ENCODE measurements around the gene MAFG. TPM values are rescaled to one million over a fixed set of nuclear protein-coding genes. Genes with fewer than 3 reads are reported as not detected.

The MAFG gene
- total RNA-seq, 1 experiment from 2014 or later, result 22.9 TPM

DNA sequence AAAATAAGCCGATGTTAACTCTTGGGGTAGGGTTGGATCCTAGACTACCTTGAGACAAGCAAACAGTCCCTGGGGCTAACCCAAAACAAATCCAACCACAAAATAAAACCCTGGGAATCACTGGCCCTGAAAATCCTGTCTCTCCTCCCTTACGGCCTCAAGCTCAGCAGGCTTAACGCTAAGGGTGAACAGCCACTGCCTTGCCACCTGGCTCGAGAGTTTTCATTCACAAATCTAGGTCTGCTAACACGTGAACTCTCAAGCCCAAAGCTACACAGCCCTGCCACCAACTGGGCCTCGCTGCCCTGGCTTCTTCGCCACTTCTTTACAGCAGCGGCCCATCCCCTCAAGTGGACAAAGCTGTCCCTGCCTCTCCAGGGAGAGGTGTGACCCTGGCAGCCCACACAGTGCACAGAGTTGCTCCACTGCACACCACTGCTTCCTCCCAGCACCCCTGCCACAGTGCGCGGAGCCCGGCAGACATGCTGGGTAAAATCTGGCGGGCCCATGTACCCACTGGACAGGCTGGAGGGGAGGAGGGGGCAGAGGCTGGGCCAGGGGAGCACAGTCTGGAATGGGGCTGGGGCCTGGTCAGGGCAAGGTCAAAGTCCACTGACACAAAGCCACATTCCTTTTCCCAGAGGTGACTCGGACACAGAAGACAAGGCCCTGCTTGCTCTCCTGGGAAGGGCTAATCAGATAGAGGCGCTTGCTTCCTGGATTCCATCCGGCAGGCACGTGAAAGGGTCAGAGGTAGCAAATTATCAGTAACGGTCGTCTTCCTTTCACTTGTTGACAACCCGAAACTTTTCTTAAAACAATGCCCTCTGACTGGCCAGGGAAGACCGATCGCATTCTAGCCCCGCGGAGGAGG lies 17.3 kb downstream of the MAFG start:
- CTCF ChIA-PET, result interaction anchor here (0.5 kb wide), 1 partner anchor 13 kb away, joined by 4 read pairs; no protein-coding TSS in a partner anchor
- POLR2A ChIA-PET (ENCODE audit: unreplicated experiment), result interaction anchor here (0.6 kb wide), 2 partner anchors 17 to 24 kb away, joined by 4 to 6 read pairs; no protein-coding TSS in a partner anchor
- Histone ChIP-seq H3F3A (ENCODE audit: low read length, unreplicated experiment) (peaks cover 7% of the 10 kb centered on the region), H3K79me2 (ENCODE audit: low read length) (peaks cover 4% of the 10 kb centered on the region; the same call in 1 of the 2 replicates), H3K27me3 (ENCODE audit: low read length) (no peaks in the 10 kb centered on the region), H3K9ac (ENCODE audit: low read length) (peak overlapping the region; percentile 64), H3K4me1 (ENCODE audit: insufficient read depth, low read length) (peaks cover 29% of the 10 kb centered on the region), H3K4me3 (ENCODE audit: low read length) (peak overlapping the region; percentile 85), H3K4me2 (ENCODE audit: low read length) (peak overlapping the region; percentile 100), H3K36me3 (ENCODE audit: low read depth, low read length) (peaks cover 24% of the 10 kb centered on the region; the same call in 1 of the 2 replicates), H3K9me3 (ENCODE audit: low read length) (no peaks in the 10 kb centered on the region), H2AFZ (ENCODE audit: low read length) (peak overlapping the region; percentile 75), H4K20me1 (ENCODE audit: low read length) (0 out of 2 replicates have a peak, but pooled peaks cover 9% of the 10 kb centered on the region), H3K27ac (ENCODE audit: low read length) (no peak overlapping the region), H3K9me2 (replicated peaks; ENCODE audit: low read length) (no peaks in the 10 kb centered on the region)
- TF ChIP-seq EZH2 (IDR thresholded peaks at IDR 0.05; ENCODE audit: low read length, unreplicated experiment) (no peak), EZH2phosphoT487 (IDR thresholded peaks at IDR 0.05; ENCODE audit: borderline replicate concordance, low read length) (no peak)
- TF ChIP-seq, protein P1, sequence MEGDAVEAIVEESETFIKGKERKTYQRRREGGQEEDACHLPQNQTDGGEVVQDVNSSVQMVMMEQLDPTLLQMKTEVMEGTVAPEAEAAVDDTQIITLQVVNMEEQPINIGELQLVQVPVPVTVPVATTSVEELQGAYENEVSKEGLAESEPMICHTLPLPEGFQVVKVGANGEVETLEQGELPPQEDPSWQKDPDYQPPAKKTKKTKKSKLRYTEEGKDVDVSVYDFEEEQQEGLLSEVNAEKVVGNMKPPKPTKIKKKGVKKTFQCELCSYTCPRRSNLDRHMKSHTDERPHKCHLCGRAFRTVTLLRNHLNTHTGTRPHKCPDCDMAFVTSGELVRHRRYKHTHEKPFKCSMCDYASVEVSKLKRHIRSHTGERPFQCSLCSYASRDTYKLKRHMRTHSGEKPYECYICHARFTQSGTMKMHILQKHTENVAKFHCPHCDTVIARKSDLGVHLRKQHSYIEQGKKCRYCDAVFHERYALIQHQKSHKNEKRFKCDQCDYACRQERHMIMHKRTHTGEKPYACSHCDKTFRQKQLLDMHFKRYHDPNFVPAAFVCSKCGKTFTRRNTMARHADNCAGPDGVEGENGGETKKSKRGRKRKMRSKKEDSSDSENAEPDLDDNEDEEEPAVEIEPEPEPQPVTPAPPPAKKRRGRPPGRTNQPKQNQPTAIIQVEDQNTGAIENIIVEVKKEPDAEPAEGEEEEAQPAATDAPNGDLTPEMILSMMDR (conservative IDR thresholded peaks at IDR 0.05; ENCODE audit: low read depth, low read length), result no peak
- ATAC-seq, result peak; percentile 1; the same call in 1 of the 2 replicates
- no TSS peak for BruUV-seq (replicated peaks)
- no peak for DNase-seq
- intact Hi-C loops (cut with micrococcal nuclease), result no loop called here

DNA sequence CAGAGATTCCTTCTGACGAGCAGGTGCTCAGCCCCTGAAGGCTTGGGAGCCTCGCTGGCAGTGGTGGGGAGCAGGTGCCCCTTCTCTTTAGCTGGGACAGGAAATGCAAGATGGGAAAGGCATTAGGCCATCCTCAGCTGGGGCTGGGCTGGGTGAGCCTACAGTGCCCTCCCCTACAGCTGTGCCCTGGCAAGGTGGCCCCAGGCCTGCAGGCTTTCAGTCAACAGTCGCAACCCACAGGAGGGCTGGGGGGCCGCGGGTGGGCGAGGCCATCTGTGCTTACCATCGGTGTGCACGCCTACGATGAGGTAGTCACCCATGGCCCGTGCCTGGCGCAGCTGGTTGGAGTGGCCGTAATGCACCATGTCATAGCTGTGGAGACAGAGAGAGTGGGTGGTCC lies 18.3 kb downstream of the MAFG start:
- no peak for ATAC-seq
- CTCF ChIA-PET, result no interaction called here

More for the DNA sequence above, 18.3 kb downstream of the MAFG start:
- Histone ChIP-seq H4K20me1 (ENCODE audit: low read length) (0 out of 2 replicates have a peak, but pooled peaks cover 9% of the 10 kb centered on the region), H3K9ac (ENCODE audit: low read length) (no peak overlapping the region), H3K4me3 (ENCODE audit: low read length) (no peak overlapping the region), H3K9me2 (replicated peaks; ENCODE audit: low read length) (no peaks in the 10 kb centered on the region), H3K27me3 (ENCODE audit: low read length) (no peaks in the 10 kb centered on the region), H2AFZ (ENCODE audit: low read length) (no peak overlapping the region), H3K27ac (ENCODE audit: low read length) (no peak overlapping the region), H3K9me3 (ENCODE audit: low read length) (no peaks in the 10 kb centered on the region), H3K4me2 (ENCODE audit: low read length) (no peak overlapping the region), H3F3A (ENCODE audit: low read length, unreplicated experiment) (peaks cover 7% of the 10 kb centered on the region), H3K79me2 (ENCODE audit: low read length) (no peaks in the 10 kb centered on the region), H3K36me3 (ENCODE audit: low read depth, low read length) (peaks cover 16% of the 10 kb centered on the region; the same call in 1 of the 2 replicates), H3K4me1 (ENCODE audit: insufficient read depth, low read length) (peaks cover 29% of the 10 kb centered on the region)
- POLR2A ChIA-PET (ENCODE audit: unreplicated experiment), result no interaction called here
- intact Hi-C loops (cut with micrococcal nuclease), result no loop called here
- TF ChIP-seq EZH2phosphoT487 (IDR thresholded peaks at IDR 0.05; ENCODE audit: borderline replicate concordance, low read length), result no peak
- TF ChIP-seq, protein P1 (conservative IDR thresholded peaks at IDR 0.05; ENCODE audit: low read depth, low read length), result no peak
- TF ChIP-seq EZH2 (IDR thresholded peaks at IDR 0.05; ENCODE audit: low read length, unreplicated experiment), result no peak
- BruUV-seq (replicated peaks), result no TSS peak
- no peak for DNase-seq
